Spinal cord (tissue), 10 donors: ENCODE measurements around the gene ARHGEF28. TPM values are rescaled to one million over a fixed set of nuclear protein-coding genes. Genes with fewer than 3 reads are reported as not detected.

ENCODE experiments used
- DNase-seq, 6 donors: peaks; one replicate each; pipeline versions ENCODE4 v3.0.0 to v3.0.0-alpha.2; 2013 to 2015; ENCODE audit warnings: low spot score in 6 of 6, low read depth in 4 of 6
- H3K27ac ChIP-seq: one replicate; pipeline ENCODE4 v1.5.1; 2013; ENCODE audit warnings: low read depth, low read length, control low read depth
- H3K27me3 ChIP-seq: one replicate; pipeline ENCODE4 v1.6.1; 2013; ENCODE audit warnings: low read length; ENCODE audit not compliant: control insufficient read depth, insufficient read depth
- H3K36me3 ChIP-seq: one replicate; pipeline ENCODE4 v1.6.1; 2013; ENCODE audit warnings: low read length; ENCODE audit not compliant: control insufficient read depth, insufficient read depth
- H3K4me1 ChIP-seq: one replicate; pipeline ENCODE4 v1.6.1; 2013; ENCODE audit warnings: low read length; ENCODE audit not compliant: control insufficient read depth, insufficient read depth
- H3K4me3 ChIP-seq: one replicate; pipeline ENCODE4 v1.5.1; 2013; ENCODE audit warnings: low read depth, low read length, control low read depth
- H3K9me3 ChIP-seq: one replicate; pipeline ENCODE4 v1.6.1; 2013; ENCODE audit warnings: low read length; ENCODE audit not compliant: control insufficient read depth, insufficient read depth
- WGBS: methylation state at CpG from one replicate; pipeline ENCODE4 v1.1.5; 2013; ENCODE audit warnings: missing lambda C conversion rate; ENCODE audit not compliant: insufficient coverage; 5-methylcytosine and 5-hydroxymethylcytosine counted together
- polyA plus RNA-seq, 2 donors: library from polyadenylated mRNA; unstranded; fragments of 120-200 nt; gene quantifications; one replicate each; pipeline ENCODE4 v1.2.1, GENCODE V29; 2013; ENCODE audit not compliant: insufficient read length in 2 of 2
- total RNA-seq, 2 donors: library from RNA; depleted of rRNA in 1 of 2; stranded (reverse); fragments of 120-200 nt in 1 of 2; fragments of >200 nt in 1 of 2; gene quantifications; one replicate each; pipeline versions ENCODE4 v1.2.3 to v1.2.4, GENCODE V29; 2013 to 2014
- donor health status: healthy.

ARHGEF28 gene
- total and polyA plus RNA-seq, 4 donors, result 13.6 to 25.7 (median 14.3) TPM

DNA sequence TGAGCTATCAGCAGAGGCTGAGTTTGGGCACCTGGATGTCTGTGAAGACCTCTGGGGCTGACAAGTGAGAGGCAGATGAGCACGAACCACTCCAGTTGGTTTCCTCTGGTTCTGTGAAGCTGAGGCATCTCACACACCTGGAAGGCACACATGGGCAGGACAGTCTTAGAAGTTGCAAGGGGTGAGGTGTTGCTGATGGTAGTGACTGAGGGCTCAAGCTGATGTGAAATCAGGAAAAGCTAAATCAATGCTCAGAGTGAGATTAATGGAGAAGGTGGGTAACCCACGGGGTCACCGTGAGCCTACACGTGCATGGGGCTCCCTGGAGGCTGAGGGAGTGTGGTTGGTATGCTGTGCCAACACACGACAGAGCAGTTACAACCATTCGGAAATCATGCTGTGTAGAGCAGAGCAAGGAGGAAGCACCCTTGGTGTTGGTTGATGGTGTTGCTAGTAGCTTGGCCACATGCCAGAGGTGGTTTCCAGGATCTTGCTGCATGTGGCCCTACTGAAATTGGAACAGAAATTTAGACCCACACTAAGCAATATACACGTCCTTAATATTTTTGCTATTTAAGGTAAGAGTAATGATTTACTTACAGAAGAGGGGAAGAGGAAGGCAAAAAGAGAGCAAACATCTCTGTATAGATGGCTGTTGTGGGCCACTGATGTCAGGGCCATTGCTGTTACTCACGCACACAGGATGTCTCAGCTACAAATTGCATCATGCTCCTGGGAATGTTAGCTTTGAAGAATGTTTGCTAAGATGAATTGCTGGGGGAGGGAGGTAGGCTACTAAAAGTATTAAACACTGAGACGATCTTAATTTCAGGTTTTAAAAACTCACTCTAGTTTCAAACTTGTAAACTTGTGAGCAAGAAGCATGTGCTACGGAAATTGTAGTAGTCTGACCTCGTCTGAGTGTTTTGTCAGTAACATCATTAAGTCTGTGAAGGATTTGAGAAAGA is 170.5 kb downstream of the ARHGEF28 start:
- H3K27me3 ChIP-seq, result no peaks in the 10 kb centered on the region
- no peaks in the 10 kb centered on the region for H3K36me3 ChIP-seq
- H3K4me3 ChIP-seq, result no peak overlapping the region
- H3K4me1 ChIP-seq, result no peaks in the 10 kb centered on the region
- H3K27ac ChIP-seq, result peak overlapping the region; percentile 1
- 65% methylated on average over 9 of the region's 11 CpGs for WGBS
- no peaks in the 10 kb centered on the region for H3K9me3 ChIP-seq
- DNase-seq, result peak in 2 of 6 donors; percentile 24 to 34

DNA sequence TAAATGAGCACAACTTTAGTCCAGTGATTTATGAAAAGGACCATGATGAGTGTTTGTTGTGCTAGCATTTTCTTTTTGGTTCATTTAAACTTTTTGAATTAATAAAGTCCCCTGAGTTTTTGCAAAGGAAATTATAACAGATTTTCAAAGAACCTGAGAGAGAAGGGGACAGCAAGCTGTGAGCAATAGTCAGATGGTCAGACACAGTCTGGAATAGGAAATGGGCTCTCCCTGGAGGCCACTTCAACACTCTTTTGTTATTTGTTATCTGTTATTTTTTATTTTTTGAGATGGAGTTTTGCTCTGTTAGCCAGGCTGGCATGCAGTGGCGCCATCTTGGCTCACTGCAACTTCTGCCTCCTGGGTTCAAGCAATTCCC is 171.1 kb downstream of the ARHGEF28 start:
- Histone ChIP-seq H3K27ac (no peak overlapping the region), H3K36me3 (no peaks in the 10 kb centered on the region), H3K4me3 (no peak overlapping the region), H3K9me3 (no peaks in the 10 kb centered on the region), H3K27me3 (no peaks in the 10 kb centered on the region), H3K4me1 (no peaks in the 10 kb centered on the region)
- no CpG with 5 or more reads among the region's 1 CpG for WGBS
- DNase-seq, result no peak

DNA sequence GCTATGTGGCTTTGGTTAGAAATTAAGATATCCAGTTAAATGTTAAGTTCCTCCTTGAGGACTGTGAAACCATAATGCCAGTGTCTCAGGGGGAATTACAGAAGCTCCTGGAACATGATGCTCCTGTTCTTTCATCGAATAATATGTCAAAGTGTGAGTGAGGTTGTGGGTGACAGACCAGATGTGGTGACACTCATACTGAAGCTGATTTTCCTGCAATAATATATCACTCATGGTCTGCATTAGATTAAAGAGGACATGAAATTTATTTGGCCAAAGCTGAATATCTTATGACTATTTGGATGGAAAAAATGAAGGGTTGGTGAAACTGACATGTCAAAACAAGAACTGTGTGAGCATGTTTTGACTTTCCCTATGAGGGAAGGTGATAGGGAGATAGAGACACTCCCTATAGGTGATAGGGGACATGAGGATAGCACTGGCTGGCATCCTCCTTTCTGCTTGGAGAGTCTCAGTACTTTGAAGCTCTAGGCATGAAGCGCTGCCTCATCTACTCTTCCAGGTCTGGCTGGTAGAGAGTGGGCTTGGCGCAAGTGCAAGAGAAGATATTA is 173.5 kb downstream of the ARHGEF28 start:
- Histone ChIP-seq H3K4me3 (no peak overlapping the region), H3K9me3 (no peaks in the 10 kb centered on the region), H3K4me1 (no peaks in the 10 kb centered on the region), H3K27ac (no peak overlapping the region), H3K27me3 (no peaks in the 10 kb centered on the region), H3K36me3 (no peaks in the 10 kb centered on the region)
- no CpG with 5 or more reads among the region's 3 CpGs for WGBS
- no peak for DNase-seq

DNA sequence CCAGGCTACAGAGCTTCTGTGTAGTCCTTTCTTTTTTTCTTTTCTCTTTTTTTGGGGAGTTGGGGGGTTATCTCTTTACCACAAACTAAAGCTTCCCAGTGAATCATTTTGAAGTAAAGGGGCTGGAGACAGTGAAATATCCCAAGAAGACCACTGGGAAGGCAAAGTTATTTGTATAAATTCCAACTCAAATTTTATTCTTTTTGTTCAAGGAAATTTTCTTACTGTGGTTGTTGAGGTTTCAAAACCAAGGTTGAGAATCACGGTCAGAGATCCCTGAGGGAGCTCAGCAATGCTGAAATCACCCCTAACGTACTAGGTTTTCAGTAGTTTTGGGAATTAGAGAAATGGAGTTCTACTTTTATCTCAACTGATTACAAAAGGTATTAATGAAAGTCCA is 175.7 kb downstream of the ARHGEF28 start:
- no peaks in the 10 kb centered on the region for H3K4me1 ChIP-seq
- no peaks in the 10 kb centered on the region for H3K36me3 ChIP-seq
- H3K27me3 ChIP-seq, result no peaks in the 10 kb centered on the region
- no peak overlapping the region for H3K27ac ChIP-seq
- no CpG with 5 or more reads among the region's 2 CpGs for WGBS
- no peak overlapping the region for H3K4me3 ChIP-seq
- no peak for DNase-seq
- H3K9me3 ChIP-seq, result no peaks in the 10 kb centered on the region

DNA sequence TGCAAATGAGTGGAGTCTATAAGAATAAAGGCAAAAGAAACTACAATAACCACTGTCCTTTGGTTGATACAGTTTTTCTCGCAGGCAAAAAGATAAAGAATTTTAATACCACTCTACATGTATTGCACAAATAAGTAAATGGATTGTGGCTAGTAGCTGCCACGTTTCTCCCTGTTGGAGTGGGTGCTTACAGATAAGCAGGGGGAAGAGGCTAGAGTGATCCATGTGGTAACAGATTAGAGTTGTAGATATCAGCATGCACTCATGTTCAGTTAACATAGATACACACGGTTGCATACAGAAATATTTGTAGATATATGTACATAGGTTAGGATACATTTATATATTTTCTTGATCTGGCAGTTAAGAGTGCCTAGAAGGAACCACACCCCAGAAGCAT is 179.5 kb downstream of the ARHGEF28 start:
- DNase-seq, result no peak
- H3K36me3 ChIP-seq, result no peaks in the 10 kb centered on the region
- WGBS, result no CpG with 5 or more reads among the region's 3 CpGs

DNA sequence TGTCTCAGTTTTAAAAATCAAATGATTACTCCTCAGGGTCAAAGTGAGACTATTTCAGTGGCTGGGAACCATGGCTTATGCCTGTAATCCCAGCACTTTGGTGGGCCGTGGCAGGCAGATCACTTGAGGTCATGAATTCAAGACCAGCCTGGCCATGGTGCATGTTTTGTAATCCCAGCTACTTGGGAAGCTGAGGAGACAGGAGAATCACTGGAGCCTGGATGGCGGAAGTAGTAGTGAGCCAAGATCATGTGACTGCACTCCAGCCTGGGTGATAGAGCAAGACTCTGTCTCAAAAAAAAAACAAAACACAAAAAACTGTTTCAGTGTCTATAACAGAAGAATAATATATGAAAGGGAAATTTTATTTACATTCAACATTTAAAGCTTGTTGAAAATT is 182.9 kb downstream of the ARHGEF28 start:
- Histone ChIP-seq H3K4me1 (no peaks in the 10 kb centered on the region), H3K36me3 (no peaks in the 10 kb centered on the region), H3K27ac (no peak overlapping the region), H3K9me3 (no peaks in the 10 kb centered on the region), H3K4me3 (no peak overlapping the region), H3K27me3 (no peaks in the 10 kb centered on the region)
- 100% methylated on average over 1 of the region's 2 CpGs for WGBS
- DNase-seq, result no peak

More for the DNA sequence above, 179.5 kb downstream of the ARHGEF28 start:
- Histone ChIP-seq H3K9me3 (no peaks in the 10 kb centered on the region), H3K27me3 (no peaks in the 10 kb centered on the region), H3K4me1 (no peaks in the 10 kb centered on the region), H3K27ac (no peak overlapping the region), H3K4me3 (no peak overlapping the region)

DNA sequence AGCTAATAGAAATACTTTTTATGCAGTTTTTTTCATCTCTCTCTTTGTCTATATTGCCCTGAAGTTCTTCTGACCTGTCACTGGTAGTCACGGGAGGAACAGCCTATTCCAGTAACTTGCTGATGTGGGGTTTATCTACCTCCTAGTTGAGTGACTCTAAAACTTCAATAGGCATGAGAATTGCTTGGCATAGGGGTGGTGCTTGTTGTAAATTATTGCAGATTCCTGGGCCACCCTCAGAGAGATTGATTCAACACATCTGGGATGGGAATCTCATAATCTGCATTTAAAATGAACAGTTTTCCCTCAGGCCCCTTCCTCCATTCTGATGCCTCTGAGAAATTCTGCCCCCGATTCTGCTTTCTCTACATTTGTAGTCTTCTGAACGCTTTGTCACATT is 184.4 kb downstream of the ARHGEF28 start:
- H3K4me3 ChIP-seq, result no peak overlapping the region
- H3K27me3 ChIP-seq, result no peaks in the 10 kb centered on the region
- 80% methylated on average over 1 of the region's 3 CpGs for WGBS
- H3K27ac ChIP-seq, result no peak overlapping the region
- no peaks in the 10 kb centered on the region for H3K9me3 ChIP-seq
- H3K4me1 ChIP-seq, result no peaks in the 10 kb centered on the region
- no peak for DNase-seq
- H3K36me3 ChIP-seq, result no peaks in the 10 kb centered on the region

DNA sequence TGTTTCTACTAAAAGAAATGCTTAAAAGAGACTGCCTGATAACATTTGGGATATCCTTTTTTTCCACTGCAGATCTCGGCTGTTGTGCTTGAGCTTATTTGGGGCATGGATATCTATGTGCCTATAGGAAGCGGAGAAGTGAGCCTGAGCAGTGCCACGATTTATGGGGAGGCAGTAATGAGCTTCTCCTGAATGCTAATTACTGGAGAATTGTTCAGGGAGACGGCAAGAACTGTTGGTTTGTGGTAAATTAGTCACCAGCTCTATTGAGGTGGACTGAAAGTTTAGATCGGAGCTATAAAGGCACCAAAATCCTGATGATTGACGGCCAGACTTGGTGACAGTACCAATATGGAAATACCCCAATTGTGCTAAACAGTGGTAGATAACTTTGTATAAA is 186.5 kb downstream of the ARHGEF28 start:
- DNase-seq, result peak in 3 of 6 donors; percentile 17 to 88 (median 31)
- H3K27me3 ChIP-seq, result no peaks in the 10 kb centered on the region
- no peaks in the 10 kb centered on the region for H3K9me3 ChIP-seq
- 15% methylated on average over 4 of the region's 6 CpGs for WGBS
- no peaks in the 10 kb centered on the region for H3K4me1 ChIP-seq
- no peaks in the 10 kb centered on the region for H3K36me3 ChIP-seq
- H3K27ac ChIP-seq, result no peak overlapping the region
- H3K4me3 ChIP-seq, result peak overlapping the region; percentile 37

DNA sequence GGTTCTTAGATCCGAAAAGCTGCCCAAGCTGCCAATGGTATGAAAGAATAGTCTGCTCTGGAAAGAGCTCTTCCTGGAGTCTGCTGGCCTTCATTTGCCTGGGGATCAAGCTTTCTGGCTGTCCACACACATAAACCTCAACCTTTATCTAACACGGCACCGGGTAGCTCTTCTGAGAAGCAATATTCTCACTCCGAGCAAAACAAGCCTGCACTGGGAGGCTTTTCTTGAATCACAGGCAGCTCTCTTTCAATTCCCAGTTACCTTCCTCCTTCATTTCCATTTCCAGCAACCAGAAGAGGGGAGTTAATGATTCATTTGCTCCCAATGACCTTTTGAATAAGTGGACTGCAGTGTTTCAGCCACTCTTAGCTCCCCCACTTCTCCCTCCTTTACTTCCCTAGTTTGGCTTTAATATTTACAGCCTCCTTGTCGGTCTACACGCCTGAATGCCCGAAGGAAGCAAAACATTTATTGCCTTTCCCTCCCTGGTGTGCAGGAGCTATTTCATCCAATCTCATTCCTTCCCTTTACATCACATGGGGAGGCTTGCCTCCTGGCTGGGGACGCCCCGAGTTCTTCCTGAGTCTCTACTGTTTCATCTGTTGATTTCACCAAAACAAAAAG is 187.1 kb downstream of the ARHGEF28 start:
- Histone ChIP-seq H3K4me1 (no peaks in the 10 kb centered on the region), H3K27me3 (no peaks in the 10 kb centered on the region), H3K36me3 (no peaks in the 10 kb centered on the region), H3K9me3 (no peaks in the 10 kb centered on the region), H3K4me3 (peak overlapping the region; percentile 37), H3K27ac (peak overlapping the region; percentile 48)
- peak in 4 of 6 donors; percentile 38 to 85 (median 46) for DNase-seq
- WGBS, result 16% methylated on average over 8 of the region's 9 CpGs
